GM18870 (cell line): ENCODE measurements around the gene B3GAT1.

Experiments
- ATAC-seq: cut with Tn5 transposase; IDR thresholded peaks from one replicate; pipeline ENCODE4 v1.9.1; 2021; ENCODE audit warnings: moderate library complexity; ENCODE audit not compliant: unreplicated experiment

The B3GAT1 gene

GRCh38 chr11:134442246-134442645 lies 30.2 kb upstream of the B3GAT1 start:
- ATAC-seq: no peak

- ATAC-seq: no peak
These were observed 29.7 kb upstream of the B3GAT1 start for GRCh38 chr11:134441706-134442105.

- ATAC-seq: no peak
These were observed 29.2 kb upstream of the B3GAT1 start for GRCh38 chr11:134441281-134441680.

GRCh38 chr11:134440851-134441250 lies 28.8 kb upstream of the B3GAT1 start:
- ATAC-seq: no peak

GRCh38 chr11:134438542-134439537 lies 26.8 kb upstream of the B3GAT1 start:
- no peak for ATAC-seq

- no peak for ATAC-seq
These were observed 25.8 kb upstream of the B3GAT1 start for GRCh38 chr11:134437821-134438220.

GRCh38 chr11:134436781-134437180 lies 24.7 kb upstream of the B3GAT1 start:
- no peak for ATAC-seq

GRCh38 chr11:134433806-134434205 lies 21.8 kb upstream of the B3GAT1 start:
- no peak for ATAC-seq

- ATAC-seq: no peak
These were observed 21.2 kb upstream of the B3GAT1 start for GRCh38 chr11:134433251-134433650.

GRCh38 chr11:134432776-134433175 lies 20.7 kb upstream of the B3GAT1 start:
- ATAC-seq: no peak

GRCh38 chr11:134429106-134429505 lies 17.1 kb upstream of the B3GAT1 start:
- ATAC-seq: no peak

GRCh38 chr11:134425816-134426536 lies 13.9 kb upstream of the B3GAT1 start:
- ATAC-seq: no peak

- no peak for ATAC-seq
These were observed 13.4 kb upstream of the B3GAT1 start for GRCh38 chr11:134425413-134425812.

- no peak for ATAC-seq
These were observed 11.1 kb upstream of the B3GAT1 start for GRCh38 chr11:134423106-134423505.

GRCh38 chr11:134417871-134418840 lies 6.1 kb upstream of the B3GAT1 start:
- ATAC-seq: no peak

- no peak for ATAC-seq
These were observed 4.7 kb upstream of the B3GAT1 start for GRCh38 chr11:134416726-134417125.

- no peak for ATAC-seq
These were observed 3.0 kb upstream of the B3GAT1 start for GRCh38 chr11:134414766-134415765.

GRCh38 chr11:134413826-134414731 lies 2.0 kb upstream of the B3GAT1 start:
- ATAC-seq: no peak
